ENCODE results near the gene PCMT1.
A peak's percentile ranks its signal among the peaks of the same experiment; 100 is the strongest.

The PCMT1 gene

DNA sequence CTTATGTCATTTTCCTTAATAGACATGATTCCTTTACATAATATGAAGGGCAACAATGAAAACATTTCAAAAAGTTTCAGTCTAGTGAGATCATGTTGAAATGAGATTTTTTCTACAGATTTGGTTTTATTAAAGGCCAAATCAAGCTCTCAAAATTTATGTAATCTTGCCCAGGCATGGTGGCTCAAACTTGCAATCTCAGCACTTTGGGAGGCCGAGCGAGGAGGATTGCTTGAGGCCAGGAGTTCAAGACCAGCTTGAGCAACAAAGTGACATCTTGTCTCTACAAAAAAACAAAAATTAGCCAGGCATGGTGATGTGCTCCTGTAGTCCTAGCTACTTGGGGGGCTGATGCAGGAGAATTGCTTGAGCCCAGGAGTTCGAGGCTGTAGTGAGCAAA, 63.8 kb downstream of the PCMT1 start:
- Histone ChIP-seq H3K9me3 (ENCODE audit: control insufficient read depth, insufficient read depth, low read length) (no peaks in the 10 kb centered on the region), H3K27ac (ENCODE audit: low read length) (no peak overlapping the region), H3K4me1 (ENCODE audit: control insufficient read depth, insufficient read depth, low read length) (no peaks in the 10 kb centered on the region), H3K27me3 (ENCODE audit: control insufficient read depth, insufficient read depth, low read length) (no peaks in the 10 kb centered on the region), H3K36me3 (ENCODE audit: control insufficient read depth, insufficient read depth, low read length) (no peaks in the 10 kb centered on the region), H3K4me3 (ENCODE audit: low read length) (no peak overlapping the region)
- no peak for DNase-seq (ENCODE audit: low read depth, low spot score)
- WGBS (ENCODE audit: insufficient coverage, insufficient read length): no CpG with 5 or more reads among the region's 3 CpGs

DNA sequence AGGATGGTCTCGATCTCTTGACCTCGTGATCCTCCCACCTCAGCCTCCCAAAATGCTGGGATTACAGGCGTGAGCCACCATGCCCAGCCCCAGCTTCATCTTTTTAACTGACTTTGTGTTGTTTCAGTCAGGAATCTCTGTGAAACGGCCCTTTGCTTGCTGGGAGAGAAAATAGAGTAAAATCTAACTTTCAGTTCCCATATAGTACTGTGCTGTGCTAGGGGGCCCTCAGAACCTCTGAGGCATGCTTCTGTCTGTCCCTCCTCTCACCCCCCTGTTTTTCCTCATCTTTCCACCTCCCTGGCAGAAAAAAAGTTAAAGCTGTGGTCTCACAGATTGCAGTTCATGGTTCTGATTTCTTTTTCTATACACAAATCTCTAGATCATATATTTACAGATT, 66.2 kb downstream of the PCMT1 start:
- H3K9me3 ChIP-seq (ENCODE audit: control insufficient read depth, insufficient read depth, low read length): no peaks in the 10 kb centered on the region
- no peak overlapping the region for H3K4me3 ChIP-seq (ENCODE audit: low read length)
- no peak for DNase-seq (ENCODE audit: low read depth, low spot score)
- H3K27me3 ChIP-seq (ENCODE audit: control insufficient read depth, insufficient read depth, low read length): no peaks in the 10 kb centered on the region
- no peaks in the 10 kb centered on the region for H3K4me1 ChIP-seq (ENCODE audit: control insufficient read depth, insufficient read depth, low read length)
- H3K36me3 ChIP-seq (ENCODE audit: control insufficient read depth, insufficient read depth, low read length): no peaks in the 10 kb centered on the region
- H3K27ac ChIP-seq (ENCODE audit: low read length): no peak overlapping the region
- no CpG with 5 or more reads among the region's 4 CpGs for WGBS (ENCODE audit: insufficient coverage, insufficient read length)

DNA sequence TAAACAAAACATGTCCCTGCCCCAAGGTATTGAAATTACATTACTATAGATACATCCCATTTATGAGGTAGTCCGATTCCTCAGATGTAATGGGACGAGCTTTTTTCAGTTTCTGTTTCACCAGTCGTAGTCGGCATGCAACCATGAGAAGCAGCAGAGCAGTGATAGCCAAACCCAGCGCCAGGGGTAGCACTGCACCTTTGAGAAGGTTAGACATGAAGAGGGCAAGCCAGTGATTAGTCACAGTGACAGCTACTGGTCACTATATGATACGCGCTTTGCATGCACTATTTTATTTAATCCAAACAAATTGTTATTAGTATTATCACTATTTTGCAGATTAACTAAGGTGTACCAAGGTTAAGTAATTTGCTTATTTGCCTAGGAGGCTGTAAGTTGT, 71.0 kb downstream of the PCMT1 start:
- H3K9me3 ChIP-seq (ENCODE audit: control insufficient read depth, insufficient read depth, low read length): no peaks in the 10 kb centered on the region
- no peaks in the 10 kb centered on the region for H3K4me1 ChIP-seq (ENCODE audit: control insufficient read depth, insufficient read depth, low read length)
- whole genome bisulfite sequencing (ENCODE audit: insufficient coverage, insufficient read length): no CpG with 5 or more reads among the region's 7 CpGs
- no peak overlapping the region for H3K27ac ChIP-seq (ENCODE audit: low read length)
- H3K4me3 ChIP-seq (ENCODE audit: low read length): no peak overlapping the region
- DNase-seq (ENCODE audit: low read depth, low spot score): no peak
- H3K27me3 ChIP-seq (ENCODE audit: control insufficient read depth, insufficient read depth, low read length): no peaks in the 10 kb centered on the region
- no peaks in the 10 kb centered on the region for H3K36me3 ChIP-seq (ENCODE audit: control insufficient read depth, insufficient read depth, low read length)

GRCh38 chr6:149821492-149821891, 72.0 kb downstream of the PCMT1 start:
- no peak for DNase-seq (ENCODE audit: low read depth, low spot score)
- Histone ChIP-seq H3K27me3 (ENCODE audit: control insufficient read depth, insufficient read depth, low read length) (no peaks in the 10 kb centered on the region), H3K4me3 (ENCODE audit: low read length) (no peak overlapping the region), H3K4me1 (ENCODE audit: control insufficient read depth, insufficient read depth, low read length) (no peaks in the 10 kb centered on the region), H3K27ac (ENCODE audit: low read length) (no peak overlapping the region), H3K36me3 (ENCODE audit: control insufficient read depth, insufficient read depth, low read length) (no peaks in the 10 kb centered on the region), H3K9me3 (ENCODE audit: control insufficient read depth, insufficient read depth, low read length) (no peaks in the 10 kb centered on the region)
- WGBS (ENCODE audit: insufficient coverage, insufficient read length): no CpG with 5 or more reads among the region's 1 CpG

DNA sequence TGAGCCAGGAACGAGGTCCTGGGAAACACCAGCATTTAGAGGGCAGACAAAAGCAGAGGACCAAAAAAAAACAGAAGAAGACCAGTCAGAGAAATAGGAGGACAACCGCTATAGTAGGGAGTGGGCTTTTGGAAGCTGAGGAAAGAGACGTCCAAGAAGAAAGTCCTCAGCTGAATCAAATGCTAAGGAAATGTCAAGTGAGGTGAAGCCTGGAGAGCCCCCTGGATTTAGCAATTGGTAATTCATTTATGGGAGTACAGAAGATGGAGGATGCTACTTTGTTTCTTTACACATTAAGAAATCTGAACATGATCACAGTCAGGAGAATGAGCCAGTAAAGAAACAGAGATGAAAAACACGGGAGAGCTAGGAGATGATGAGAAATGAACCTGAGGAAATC, 73.5 kb downstream of the PCMT1 start:
- no peaks in the 10 kb centered on the region for H3K9me3 ChIP-seq (ENCODE audit: control insufficient read depth, insufficient read depth, low read length)
- no peak for DNase-seq (ENCODE audit: low read depth, low spot score)
- no CpG with 5 or more reads among the region's 4 CpGs for WGBS (ENCODE audit: insufficient coverage, insufficient read length)
- H3K27me3 ChIP-seq (ENCODE audit: control insufficient read depth, insufficient read depth, low read length): no peaks in the 10 kb centered on the region
- H3K36me3 ChIP-seq (ENCODE audit: control insufficient read depth, insufficient read depth, low read length): no peaks in the 10 kb centered on the region
- H3K27ac ChIP-seq (ENCODE audit: low read length): no peak overlapping the region
- no peaks in the 10 kb centered on the region for H3K4me1 ChIP-seq (ENCODE audit: control insufficient read depth, insufficient read depth, low read length)
- H3K4me3 ChIP-seq (ENCODE audit: low read length): no peak overlapping the region

GRCh38 chr6:149825292-149825691, 75.8 kb downstream of the PCMT1 start:
- Histone ChIP-seq H3K27me3 (ENCODE audit: control insufficient read depth, insufficient read depth, low read length) (no peaks in the 10 kb centered on the region), H3K27ac (ENCODE audit: low read length) (no peak overlapping the region), H3K36me3 (ENCODE audit: control insufficient read depth, insufficient read depth, low read length) (no peaks in the 10 kb centered on the region), H3K4me1 (ENCODE audit: control insufficient read depth, insufficient read depth, low read length) (no peaks in the 10 kb centered on the region), H3K9me3 (ENCODE audit: control insufficient read depth, insufficient read depth, low read length) (no peaks in the 10 kb centered on the region), H3K4me3 (ENCODE audit: low read length) (no peak overlapping the region)
- no peak for DNase-seq (ENCODE audit: low read depth, low spot score)
- WGBS (ENCODE audit: insufficient coverage, insufficient read length): no CpG with 5 or more reads among the region's 4 CpGs

DNA sequence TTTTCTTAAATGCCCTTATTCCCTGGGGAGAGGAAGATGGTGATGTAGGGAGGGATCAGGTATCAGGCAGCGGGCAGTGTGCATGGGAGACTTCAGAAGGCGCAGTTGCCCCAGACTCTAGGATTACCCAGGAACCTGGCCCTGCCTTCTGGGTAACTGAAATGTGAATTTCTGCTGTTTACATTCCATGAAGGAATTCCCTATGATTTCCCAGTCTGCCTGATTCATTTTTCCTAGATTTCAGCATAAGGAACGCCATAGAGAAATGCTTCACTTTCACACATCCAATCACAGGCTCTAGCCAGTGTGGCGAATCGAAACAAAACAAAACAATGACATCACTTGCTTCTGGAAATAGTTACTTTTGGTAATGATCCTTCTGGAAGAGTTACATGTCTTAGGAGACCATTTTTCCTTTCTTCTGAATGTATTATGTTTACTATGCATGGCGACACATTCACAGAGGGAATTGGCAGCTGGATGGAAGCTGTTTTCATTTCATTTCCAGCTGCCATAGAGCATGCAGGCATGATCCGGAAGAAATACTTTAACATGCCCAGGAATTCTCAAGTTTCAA, 81.3 kb downstream of the PCMT1 start:
- no CpG with 5 or more reads among the region's 7 CpGs for WGBS (ENCODE audit: insufficient coverage, insufficient read length)

GRCh38 chr6:149831308-149831820, 81.8 kb downstream of the PCMT1 start:
- DNase-seq (ENCODE audit: low read depth, low spot score): no peak
- Histone ChIP-seq H3K4me1 (ENCODE audit: control insufficient read depth, insufficient read depth, low read length) (no peaks in the 10 kb centered on the region), H3K9me3 (ENCODE audit: control insufficient read depth, insufficient read depth, low read length) (no peaks in the 10 kb centered on the region), H3K36me3 (ENCODE audit: control insufficient read depth, insufficient read depth, low read length) (no peaks in the 10 kb centered on the region), H3K27me3 (ENCODE audit: control insufficient read depth, insufficient read depth, low read length) (no peaks in the 10 kb centered on the region), H3K4me3 (ENCODE audit: low read length) (no peak overlapping the region), H3K27ac (ENCODE audit: low read length) (no peak overlapping the region)
- WGBS (ENCODE audit: insufficient coverage, insufficient read length): no CpG with 5 or more reads among the region's 6 CpGs

More for the DNA sequence above, 81.3 kb downstream of the PCMT1 start:
- Histone ChIP-seq H3K36me3 (ENCODE audit: control insufficient read depth, insufficient read depth, low read length) (no peaks in the 10 kb centered on the region), H3K27me3 (ENCODE audit: control insufficient read depth, insufficient read depth, low read length) (no peaks in the 10 kb centered on the region), H3K9me3 (ENCODE audit: control insufficient read depth, insufficient read depth, low read length) (no peaks in the 10 kb centered on the region), H3K27ac (ENCODE audit: low read length) (no peak overlapping the region), H3K4me1 (ENCODE audit: control insufficient read depth, insufficient read depth, low read length) (no peaks in the 10 kb centered on the region), H3K4me3 (ENCODE audit: low read length) (no peak overlapping the region)
- no peak for DNase-seq (ENCODE audit: low read depth, low spot score)

- Histone ChIP-seq H3K4me3 (ENCODE audit: low read length) (no peak overlapping the region), H3K4me1 (ENCODE audit: control insufficient read depth, insufficient read depth, low read length) (no peaks in the 10 kb centered on the region), H3K9me3 (ENCODE audit: control insufficient read depth, insufficient read depth, low read length) (no peaks in the 10 kb centered on the region), H3K36me3 (ENCODE audit: control insufficient read depth, insufficient read depth, low read length) (no peaks in the 10 kb centered on the region), H3K27ac (ENCODE audit: low read length) (no peak overlapping the region), H3K27me3 (ENCODE audit: control insufficient read depth, insufficient read depth, low read length) (no peaks in the 10 kb centered on the region)
- no CpG with 5 or more reads among the region's 3 CpGs for WGBS (ENCODE audit: insufficient coverage, insufficient read length)
- DNase-seq (ENCODE audit: low read depth, low spot score): no peak
These were observed 84.1 kb downstream of the PCMT1 start for GRCh38 chr6:149833651-149834050.

DNA sequence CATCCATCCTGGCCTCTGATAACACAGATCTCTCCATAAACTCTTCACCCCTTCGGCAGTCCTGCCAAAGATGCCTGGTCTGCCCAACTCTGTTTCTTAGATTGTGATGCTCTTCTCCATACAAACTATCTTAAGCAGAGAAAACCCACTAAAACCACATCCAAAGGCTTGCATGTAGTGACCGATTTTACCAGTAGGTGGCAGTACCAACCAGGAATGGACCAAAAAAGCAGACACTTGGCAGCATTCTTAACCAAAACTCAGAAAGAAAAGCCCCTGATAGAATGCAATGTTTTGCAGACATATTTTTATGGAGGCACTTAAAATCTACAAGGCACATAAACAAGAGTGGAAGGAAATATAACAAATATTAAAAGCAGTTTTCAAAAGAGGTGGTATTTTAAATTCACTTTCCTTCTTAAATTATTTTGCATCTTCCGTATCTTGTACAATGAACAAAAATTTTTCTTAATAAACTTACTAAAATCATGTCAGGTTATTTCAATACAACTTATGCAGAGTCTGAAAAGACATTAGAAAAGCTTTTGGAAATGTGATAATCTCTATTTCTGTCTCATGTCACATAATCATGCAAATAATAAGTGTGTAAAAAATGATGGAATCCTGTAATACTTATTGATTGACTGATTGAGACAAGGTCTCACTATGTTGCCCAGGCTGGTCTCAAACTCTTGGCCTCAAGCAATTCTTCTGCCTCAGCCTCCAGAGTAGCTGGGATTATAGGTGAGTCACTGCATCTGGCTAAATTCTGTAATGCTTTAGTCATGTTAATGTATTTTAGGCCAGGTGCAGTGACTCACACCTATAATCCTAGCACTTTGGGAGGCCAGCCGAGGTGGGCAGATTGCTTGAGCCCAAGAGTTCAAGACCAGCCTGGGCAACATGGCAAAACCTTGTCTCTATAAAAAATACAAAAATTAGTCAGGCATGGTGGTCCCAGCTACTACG, 85.3 kb downstream of the PCMT1 start:
- Histone ChIP-seq H3K4me3 (ENCODE audit: low read length) (no peak overlapping the region), H3K36me3 (ENCODE audit: control insufficient read depth, insufficient read depth, low read length) (no peaks in the 10 kb centered on the region), H3K4me1 (ENCODE audit: control insufficient read depth, insufficient read depth, low read length) (no peaks in the 10 kb centered on the region), H3K27me3 (ENCODE audit: control insufficient read depth, insufficient read depth, low read length) (no peaks in the 10 kb centered on the region), H3K27ac (ENCODE audit: low read length) (no peak overlapping the region), H3K9me3 (ENCODE audit: control insufficient read depth, insufficient read depth, low read length) (no peaks in the 10 kb centered on the region)
- 100% methylated on average over 1 of the region's 5 CpGs for WGBS (ENCODE audit: insufficient coverage, insufficient read length)
- peak; percentile 45 for DNase-seq (ENCODE audit: low read depth, low spot score)
